Panc1 (cell line): ENCODE measurements around the gene AIG1. TPM values are rescaled to one million over a fixed set of nuclear protein-coding genes. Genes with fewer than 3 reads are reported as not detected.

Experiments used
- ATAC-seq: fragments of 200-7000 bp; cut with Tn5 transposase; 2 replicates; pipeline ENCODE4 v1.9.1; 2020; ENCODE audit warnings: mild to moderate bottlenecking, moderate library complexity
- BruUV-seq: library from RNA; stranded (reverse); fragments of 400-500 nt; replicated peaks from 2 replicates; lab custom pipeline; 2021; lab: Mats Ljungman, UMichigan
- CTCF ChIA-PET: fragments of 300-600 bp; sonication (Branson Sonifier 250); formaldehyde crosslinking; loops from one replicate; lab custom pipeline; 2022; ENCODE audit warnings: antibody characterized with exemption; lab: Charles Lee
- POLR2A ChIA-PET: fragments of 300-600 bp; sonication (Branson Sonifier 250); formaldehyde crosslinking; loops from one replicate; lab custom pipeline; 2022; ENCODE audit warnings: antibody characterized with exemption; lab: Charles Lee
- DNase-seq: peaks from one replicate; pipeline ENCODE4 v3.0.0-alpha.2; 2010; ENCODE audit warnings: low read depth, low spot score
- H3K27ac ChIP-seq: 2 replicates; pipeline ENCODE4 v1.5.1; 2011; ENCODE audit warnings: mild to moderate bottlenecking, low read length, inconsistent platforms
- H3K27me3 ChIP-seq: fragments of 200-500 bp; sonication (Bioruptor generic); 2 replicates; pipeline ENCODE4 v1.6.0; 2014; ENCODE audit warnings: low read length, inconsistent platforms; ENCODE audit not compliant: control insufficient read depth, insufficient read depth
- H3K36me3 ChIP-seq: fragments of 200-500 bp; sonication (Bioruptor generic); 2 replicates; pipeline ENCODE4 v1.5.1; 2014; ENCODE audit warnings: inconsistent platforms, mild to moderate bottlenecking, low read length, moderate library complexity; ENCODE audit not compliant: control insufficient read depth, insufficient read depth
- H3K4me1 ChIP-seq: 2 replicates; pipeline ENCODE4 v1.5.1; 2011; ENCODE audit warnings: inconsistent platforms, mild to moderate bottlenecking, low read length, moderate library complexity; ENCODE audit not compliant: control insufficient read depth, insufficient read depth
- H3K4me3 ChIP-seq, 2 experiments: 2 replicates each; pipeline ENCODE4 v1.5.1; 2011 to 2012; ENCODE audit warnings: low read depth in 2 of 2, low read length in 2 of 2, mild to moderate bottlenecking in 2 of 2, inconsistent platforms in 1 of 2, moderate library complexity in 1 of 2
- H3K9me3 ChIP-seq: fragments of 200-500 bp; sonication (Bioruptor generic); 2 replicates; pipeline ENCODE4 v1.5.1; 2014; ENCODE audit warnings: low read depth, mild to moderate bottlenecking, inconsistent platforms, low read length, moderate library complexity; ENCODE audit not compliant: control insufficient read depth, insufficient read depth
- POLR2AphosphoS5 ChIP-seq: IDR thresholded peaks from 2 replicates; pipeline ENCODE4 v1.6.1; 2012; ENCODE audit warnings: mild to moderate bottlenecking, low read depth, low read length, moderate library complexity
- SIN3A ChIP-seq: IDR thresholded peaks from 2 replicates; pipeline ENCODE4 v1.6.1; 2012; ENCODE audit warnings: low read depth, mild to moderate bottlenecking, low read length, moderate library complexity, borderline replicate concordance; ENCODE audit not compliant: insufficient read depth
- TCF7L2 ChIP-seq: IDR thresholded peaks from 2 replicates; pipeline ENCODE4 v1.6.1; 2011; ENCODE audit warnings: mild to moderate bottlenecking, low read depth, low read length, inconsistent platforms
- in situ Hi-C: cut with HindIII; loops from 2 replicates; pipeline ENCODE4 v1.10.0; 2016; ENCODE audit warnings: low sequenced_read_pairs, low pct_unique_long_range_greater_than_20kb
- intact Hi-C: fragments of 100-400 bp; cut with micrococcal nuclease; formaldehyde crosslinking; loops from one replicate; pipeline ENCODE4 v1.10.0; 2022; ENCODE audit not compliant: unreplicated experiment
- total RNA-seq: library from RNA; stranded (reverse); gene quantifications from one replicate; pipeline ENCODE4 v1.2.1, GENCODE V29; 2021; ENCODE audit not compliant: unreplicated experiment
- TF ChIP-seq, protein P1 (sequence below), 2 experiments: IDR thresholded peaks; 2 replicates each; pipeline ENCODE4 v1.6.1; 2011 to 2012; ENCODE audit warnings: low read depth in 2 of 2, control low read depth in 1 of 2, low read length in 1 of 2, mild to moderate bottlenecking in 1 of 2, moderate library complexity in 1 of 2; ENCODE audit not compliant: insufficient read depth in 1 of 2
- TF ChIP-seq, protein P2 (sequence below): fragments of 450-650 bp; IDR thresholded peaks from 2 replicates; pipeline ENCODE4 v1.5.1; 2017; ENCODE audit warnings: mild to moderate bottlenecking

The AIG1 gene
- total RNA-seq, 1 experiment from 2014 or later = 23.9 TPM

DNA sequence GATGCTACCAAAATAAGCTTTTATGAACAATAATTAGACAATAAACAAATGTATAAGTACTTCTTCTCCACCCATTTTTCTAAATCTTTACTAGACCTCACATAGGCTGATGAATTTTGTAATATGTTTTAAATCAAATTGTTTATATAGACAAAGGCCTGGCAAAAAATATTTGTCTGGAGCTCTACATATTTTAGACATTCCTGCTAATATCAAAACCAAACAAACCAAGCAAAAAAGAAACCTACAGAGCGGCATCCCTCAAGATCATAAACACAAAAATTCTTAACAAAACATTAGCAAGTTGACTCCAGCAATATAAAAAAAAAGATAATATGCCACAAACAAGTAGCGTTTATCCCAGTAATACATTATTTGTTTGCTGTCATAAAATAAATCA lies 302.6 kb downstream of the AIG1 start:
- in situ Hi-C loops (no loop called here), intact Hi-C loops (no loop called here)
- ChIA-PET POLR2A (no interaction called here), CTCF (no interaction called here)
- TF ChIP-seq SIN3A (no peak), POLR2AphosphoS5 (no peak)
- H3K27ac ChIP-seq = no peak overlapping the region
- no peak for DNase-seq
- no peak overlapping the region for H3K4me3 ChIP-seq
- H3K36me3 ChIP-seq = no peaks in the 10 kb centered on the region
- no peaks in the 10 kb centered on the region for H3K9me3 ChIP-seq
- peaks cover 4% of the 10 kb centered on the region; the same call in 1 of the 2 replicates for H3K27me3 ChIP-seq
- H3K4me1 ChIP-seq = no peaks in the 10 kb centered on the region
- ATAC-seq = no peak
- no TSS peak for BruUV-seq

DNA sequence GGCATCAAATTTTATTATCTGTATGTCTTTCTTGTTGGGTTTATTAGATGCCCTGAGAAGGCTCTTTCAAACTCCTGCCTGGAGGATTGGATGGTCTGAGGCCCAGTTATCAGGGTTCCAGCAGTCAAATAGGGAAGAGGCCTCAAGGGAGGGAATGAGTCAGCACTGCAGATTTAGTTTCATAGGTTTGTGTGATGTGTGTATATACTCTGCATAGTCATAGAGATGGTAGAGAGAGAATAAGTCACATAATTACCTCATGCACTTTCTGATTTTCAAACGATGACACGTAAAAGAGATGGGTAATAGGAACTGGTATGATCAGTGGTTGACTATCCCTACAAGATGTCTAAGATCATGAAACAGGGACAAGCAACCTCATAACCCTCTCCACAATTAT lies 307.7 kb downstream of the AIG1 start:
- DNase-seq (no peak), ATAC-seq (no peak)
- ChIA-PET POLR2A (no interaction called here), CTCF (no interaction called here)
- Histone ChIP-seq H3K36me3 (no peaks in the 10 kb centered on the region), H3K4me1 (no peaks in the 10 kb centered on the region), H3K27ac (no peak overlapping the region), H3K27me3 (peaks cover 2% of the 10 kb centered on the region; the same call in 1 of the 2 replicates), H3K4me3 (no peak overlapping the region), H3K9me3 (no peaks in the 10 kb centered on the region)
- BruUV-seq = no TSS peak
- intact Hi-C loops (no loop called here), in situ Hi-C loops (no loop called here)
- TF ChIP-seq TCF7L2 (no peak), SIN3A (no peak)

DNA sequence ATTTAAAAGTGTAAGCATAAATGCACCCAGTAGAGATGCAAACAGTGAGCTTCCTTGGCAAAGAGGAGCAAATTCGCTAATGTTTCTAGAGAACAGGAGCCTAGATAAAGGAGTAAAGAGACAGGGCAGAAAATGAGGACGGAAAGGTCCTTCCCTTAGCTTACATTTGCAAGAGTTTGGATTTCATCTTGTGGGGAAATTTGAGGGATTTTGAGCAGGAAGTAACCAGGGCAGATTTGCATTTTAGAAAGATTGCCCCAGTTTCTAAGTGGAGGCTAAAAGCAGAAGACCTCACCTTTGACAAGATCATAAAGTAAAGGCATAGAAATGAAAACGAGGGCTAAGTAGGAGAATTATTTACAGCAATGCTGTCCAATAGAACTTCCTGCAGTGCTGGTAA lies 309.3 kb downstream of the AIG1 start:
- no peak for DNase-seq
- no peaks in the 10 kb centered on the region for H3K36me3 ChIP-seq
- no peaks in the 10 kb centered on the region for H3K4me1 ChIP-seq
- TF ChIP-seq POLR2AphosphoS5 (no peak), SIN3A (no peak), TCF7L2 (no peak)
- TF ChIP-seq, protein P1, sequence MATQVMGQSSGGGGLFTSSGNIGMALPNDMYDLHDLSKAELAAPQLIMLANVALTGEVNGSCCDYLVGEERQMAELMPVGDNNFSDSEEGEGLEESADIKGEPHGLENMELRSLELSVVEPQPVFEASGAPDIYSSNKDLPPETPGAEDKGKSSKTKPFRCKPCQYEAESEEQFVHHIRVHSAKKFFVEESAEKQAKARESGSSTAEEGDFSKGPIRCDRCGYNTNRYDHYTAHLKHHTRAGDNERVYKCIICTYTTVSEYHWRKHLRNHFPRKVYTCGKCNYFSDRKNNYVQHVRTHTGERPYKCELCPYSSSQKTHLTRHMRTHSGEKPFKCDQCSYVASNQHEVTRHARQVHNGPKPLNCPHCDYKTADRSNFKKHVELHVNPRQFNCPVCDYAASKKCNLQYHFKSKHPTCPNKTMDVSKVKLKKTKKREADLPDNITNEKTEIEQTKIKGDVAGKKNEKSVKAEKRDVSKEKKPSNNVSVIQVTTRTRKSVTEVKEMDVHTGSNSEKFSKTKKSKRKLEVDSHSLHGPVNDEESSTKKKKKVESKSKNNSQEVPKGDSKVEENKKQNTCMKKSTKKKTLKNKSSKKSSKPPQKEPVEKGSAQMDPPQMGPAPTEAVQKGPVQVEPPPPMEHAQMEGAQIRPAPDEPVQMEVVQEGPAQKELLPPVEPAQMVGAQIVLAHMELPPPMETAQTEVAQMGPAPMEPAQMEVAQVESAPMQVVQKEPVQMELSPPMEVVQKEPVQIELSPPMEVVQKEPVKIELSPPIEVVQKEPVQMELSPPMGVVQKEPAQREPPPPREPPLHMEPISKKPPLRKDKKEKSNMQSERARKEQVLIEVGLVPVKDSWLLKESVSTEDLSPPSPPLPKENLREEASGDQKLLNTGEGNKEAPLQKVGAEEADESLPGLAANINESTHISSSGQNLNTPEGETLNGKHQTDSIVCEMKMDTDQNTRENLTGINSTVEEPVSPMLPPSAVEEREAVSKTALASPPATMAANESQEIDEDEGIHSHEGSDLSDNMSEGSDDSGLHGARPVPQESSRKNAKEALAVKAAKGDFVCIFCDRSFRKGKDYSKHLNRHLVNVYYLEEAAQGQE (IDR thresholded peaks at IDR 0.05; ENCODE audit: insufficient read depth in 1 of 2, low read depth in 2 of 2, low read length in 1 of 2) = no peak
- TF ChIP-seq, protein P2, sequence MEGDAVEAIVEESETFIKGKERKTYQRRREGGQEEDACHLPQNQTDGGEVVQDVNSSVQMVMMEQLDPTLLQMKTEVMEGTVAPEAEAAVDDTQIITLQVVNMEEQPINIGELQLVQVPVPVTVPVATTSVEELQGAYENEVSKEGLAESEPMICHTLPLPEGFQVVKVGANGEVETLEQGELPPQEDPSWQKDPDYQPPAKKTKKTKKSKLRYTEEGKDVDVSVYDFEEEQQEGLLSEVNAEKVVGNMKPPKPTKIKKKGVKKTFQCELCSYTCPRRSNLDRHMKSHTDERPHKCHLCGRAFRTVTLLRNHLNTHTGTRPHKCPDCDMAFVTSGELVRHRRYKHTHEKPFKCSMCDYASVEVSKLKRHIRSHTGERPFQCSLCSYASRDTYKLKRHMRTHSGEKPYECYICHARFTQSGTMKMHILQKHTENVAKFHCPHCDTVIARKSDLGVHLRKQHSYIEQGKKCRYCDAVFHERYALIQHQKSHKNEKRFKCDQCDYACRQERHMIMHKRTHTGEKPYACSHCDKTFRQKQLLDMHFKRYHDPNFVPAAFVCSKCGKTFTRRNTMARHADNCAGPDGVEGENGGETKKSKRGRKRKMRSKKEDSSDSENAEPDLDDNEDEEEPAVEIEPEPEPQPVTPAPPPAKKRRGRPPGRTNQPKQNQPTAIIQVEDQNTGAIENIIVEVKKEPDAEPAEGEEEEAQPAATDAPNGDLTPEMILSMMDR = no peak
- no TSS peak for BruUV-seq
- in situ Hi-C loops = no loop called here
- no peaks in the 10 kb centered on the region for H3K9me3 ChIP-seq
- H3K4me3 ChIP-seq = no peak overlapping the region
- ChIA-PET POLR2A (no interaction called here), CTCF (no interaction called here)
- H3K27me3 ChIP-seq = peaks cover 5% of the 10 kb centered on the region; the same call in 1 of the 2 replicates
- H3K27ac ChIP-seq = no peak overlapping the region
- intact Hi-C loops = no loop called here
- ATAC-seq = no peak
